GM12872 (cell line): Measurements from ENCODE around the gene GPR62.
A peak's percentile ranks its signal among the peaks of the same experiment; 100 is the strongest.

Source experiments
- CTCF ChIP-seq: IDR thresholded peaks from 3 replicates; pipeline ENCODE4 v1.5.1; 2011; ENCODE audit warnings: low read depth, mild to moderate bottlenecking, low read length, moderate library complexity; ENCODE audit not compliant: insufficient read depth

GPR62 gene

DNA sequence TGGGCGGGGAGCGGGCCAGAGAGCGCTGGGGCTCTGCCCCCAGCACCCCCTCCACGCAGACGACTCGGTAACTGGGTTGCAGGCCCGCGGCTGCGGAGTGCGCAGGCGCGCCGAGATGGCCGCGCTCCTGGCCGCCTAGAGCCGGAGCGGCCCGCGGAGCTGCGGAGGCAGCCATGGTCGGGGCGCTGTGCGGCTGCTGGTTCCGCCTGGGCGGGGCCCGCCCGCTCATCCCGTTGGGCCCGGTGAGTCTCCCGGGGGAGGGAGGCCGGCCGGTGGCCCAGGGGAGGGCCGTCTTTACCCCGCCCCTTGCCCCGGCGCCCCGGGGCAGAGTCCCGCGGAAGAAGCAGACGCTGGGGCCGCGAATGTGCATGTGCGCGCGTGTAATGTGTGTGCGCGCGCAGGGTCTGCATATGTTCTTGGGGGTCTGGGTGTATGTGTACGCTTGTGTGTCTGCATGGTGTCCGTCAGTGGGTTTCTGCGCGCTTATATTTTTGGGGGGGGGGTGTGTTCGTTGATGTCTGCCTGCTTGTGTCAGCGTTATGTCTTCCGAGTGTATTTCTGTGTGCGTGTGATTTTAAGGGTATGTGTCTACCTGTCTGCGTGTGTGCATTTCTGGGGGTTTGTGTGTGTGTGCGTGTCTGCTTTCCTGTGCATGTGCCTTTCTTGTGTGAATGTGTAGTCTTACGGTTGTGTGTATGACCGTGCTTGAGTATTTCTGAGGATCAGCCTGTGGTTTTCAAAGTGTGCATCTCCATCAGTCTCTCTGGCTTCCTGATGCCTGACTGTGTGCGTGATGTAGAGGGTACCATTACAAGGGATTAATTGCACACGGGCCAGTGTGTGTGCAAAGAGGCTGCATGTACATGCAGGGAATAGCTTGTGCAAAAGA is 20.0 kb downstream of the GPR62 start, which contains the start of gene ABHD14A:
Gene ABHD14A, plus strand, starts transcription at position 102 of the 889 bp plus-strand sequence. Its CDS starts 72 bp downstream, at position 174.
- TF ChIP-seq CTCF: no peak

- 0 out of 3 replicates have a peak, but pooled peaks have one; percentile 17 for TF ChIP-seq CTCF
Observed at GRCh38 chr3:51975852-51976549, 20.8 kb downstream of the GPR62 start.

DNA sequence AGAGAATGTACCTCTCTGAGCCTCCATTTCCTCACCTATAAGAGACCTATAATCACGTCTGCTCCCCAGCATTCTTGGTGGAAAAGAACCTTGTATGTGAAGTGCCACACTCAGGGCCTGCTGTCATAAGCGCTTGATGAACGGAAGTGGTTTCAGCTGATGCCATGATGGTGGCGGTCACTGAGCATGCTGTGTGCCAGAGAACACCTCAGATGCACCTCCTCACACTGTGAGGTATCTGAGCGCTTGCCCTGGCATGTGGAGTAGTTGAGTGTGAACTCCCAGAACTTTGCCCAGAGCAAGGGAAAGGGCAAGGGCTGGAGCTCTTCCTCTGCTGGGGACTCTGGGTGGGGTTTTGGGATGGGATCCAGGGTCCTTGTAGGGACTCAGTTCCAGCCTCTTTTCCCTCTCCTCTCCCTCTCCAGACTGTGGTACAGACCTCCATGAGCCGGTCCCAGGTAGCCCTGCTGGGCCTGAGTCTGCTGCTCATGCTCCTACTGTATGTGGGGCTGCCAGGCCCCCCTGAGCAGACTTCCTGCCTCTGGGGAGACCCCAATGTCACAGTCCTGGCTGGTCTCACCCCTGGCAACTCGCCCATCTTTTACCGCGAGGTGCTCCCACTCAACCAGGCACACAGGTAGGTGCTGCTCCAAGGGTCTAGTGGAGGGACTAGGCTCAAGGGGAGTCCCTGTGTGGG is 22.4 kb downstream of the GPR62 start:
- TF ChIP-seq CTCF: no peak

DNA sequence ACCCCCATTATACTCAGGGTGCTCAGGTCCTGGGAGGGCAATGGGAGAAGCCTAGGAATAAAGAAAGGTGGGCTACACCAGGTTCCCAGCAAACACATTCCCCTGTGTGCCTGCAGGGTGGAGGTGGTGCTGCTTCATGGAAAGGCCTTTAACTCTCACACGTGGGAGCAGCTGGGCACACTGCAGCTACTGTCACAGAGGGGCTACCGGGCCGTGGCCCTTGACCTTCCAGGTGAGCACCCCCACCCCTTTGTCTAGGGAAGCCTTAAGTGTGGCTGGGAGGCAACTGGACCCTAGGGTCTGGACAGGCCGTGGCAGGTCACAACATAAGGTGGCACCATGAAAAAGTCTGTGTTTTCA is 22.9 kb downstream of the GPR62 start:
- no peak for TF ChIP-seq CTCF

GRCh38 chr3:51980253-51980652 is 25.1 kb downstream of the GPR62 start:
- no peak for TF ChIP-seq CTCF

GRCh38 chr3:51982352-51982837 is 27.2 kb downstream of the GPR62 start:
- peak; percentile 96 for TF ChIP-seq CTCF
